Suprapubic skin (tissue), 4 donors: ENCODE data around the gene LZTFL1. TPM values are rescaled to one million over a fixed set of nuclear protein-coding genes. Genes with fewer than 3 reads are reported as not detected.

ENCODE experiments used
- DNase-seq, 2 donors: peaks; one replicate each; pipeline ENCODE4 v3.0.0-alpha.2; 2019; ENCODE audit warnings: low spot score in 2 of 2
- H3K27ac ChIP-seq: fragments of 200-600 bp; sonication (generic); one replicate; pipeline ENCODE4 v1.5.1; 2019
- H3K27me3 ChIP-seq: fragments of 200-600 bp; sonication (generic); one replicate; pipeline ENCODE4 v1.5.1; 2019
- H3K36me3 ChIP-seq: fragments of 200-600 bp; sonication (generic); one replicate; pipeline ENCODE4 v1.5.1; 2019
- H3K4me1 ChIP-seq: fragments of 200-600 bp; sonication (generic); one replicate; pipeline ENCODE4 v1.5.1; 2019
- H3K4me3 ChIP-seq: fragments of 200-600 bp; sonication (generic); one replicate; pipeline ENCODE4 v1.5.1; 2019; ENCODE audit warnings: mild to moderate bottlenecking
- H3K9me3 ChIP-seq: fragments of 200-600 bp; sonication (generic); one replicate; pipeline ENCODE4 v1.5.1; 2019
- EP300 ChIP-seq: sonication (generic); formaldehyde crosslinking; IDR thresholded peaks from one replicate; pipeline ENCODE4 v1.6.1; 2017; ENCODE audit warnings: antibody characterized with exemption
- POLR2A ChIP-seq, 2 donors: fragments of 450-650 bp; IDR thresholded peaks; one replicate each; pipeline ENCODE4 v1.6.1; 2017; ENCODE audit warnings: antibody characterized with exemption in 2 of 2, mild to moderate bottlenecking in 2 of 2, moderate library complexity in 2 of 2
- POLR2AphosphoS5 ChIP-seq, 3 donors: sonication (generic); formaldehyde crosslinking; IDR thresholded peaks; one replicate each; pipeline ENCODE4 v1.6.1; 2017; ENCODE audit warnings: antibody characterized with exemption in 3 of 3
- WGBS: methylation state at CpG from one replicate; pipeline ENCODE4 v1.1.5; 2018; 5-methylcytosine and 5-hydroxymethylcytosine counted together
- total RNA-seq, 4 donors: library from RNA; depleted of rRNA; stranded (reverse); fragments of >200 nt; gene quantifications; one replicate each; pipeline ENCODE4 v1.1.0, GENCODE V29; 2016
- TF ChIP-seq, protein P1 (sequence below), 2 donors: fragments of 200-600 bp in 1 of 2; fragments of 450-650 bp in 1 of 2; sonication (generic) in 1 of 2; IDR thresholded peaks; one replicate each; pipeline ENCODE4 v1.5.1; 2016 to 2019; ENCODE audit warnings: antibody characterized with exemption in 2 of 2, mild to moderate bottlenecking in 1 of 2, moderate library complexity in 1 of 2

The LZTFL1 gene
- total RNA-seq, 4 donors from 2014 or later: 17.0 to 24.6 (median 20.1) TPM

DNA sequence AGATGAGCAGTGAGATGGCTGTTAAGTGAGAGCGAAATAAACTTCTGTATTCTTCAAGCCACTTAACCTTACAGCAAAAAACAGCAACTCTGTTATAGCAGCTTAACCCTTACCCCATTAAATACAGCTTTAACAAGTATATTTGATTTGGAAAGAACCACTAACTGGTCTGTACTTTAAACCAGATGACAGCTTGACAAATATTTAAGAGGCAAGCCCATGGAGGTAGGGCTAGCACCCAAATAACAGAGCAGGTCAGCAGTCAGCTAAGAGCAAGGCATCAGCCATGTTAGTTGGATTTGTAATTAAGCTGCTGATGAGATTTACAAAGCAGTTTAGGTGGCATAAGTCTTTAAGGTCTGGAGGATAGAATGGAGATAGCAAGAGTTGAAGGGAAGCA, 3.5 kb downstream of the LZTFL1 start:
- Histone ChIP-seq H3K27me3 (no peaks in the 10 kb centered on the region), H3K9me3 (no peaks in the 10 kb centered on the region), H3K4me1 (peaks cover 15% of the 10 kb centered on the region), H3K36me3 (peaks cover 29% of the 10 kb centered on the region), H3K27ac (no peak overlapping the region), H3K4me3 (no peak overlapping the region)
- no peak for DNase-seq
- WGBS: 100% methylated on average over 1 of the region's 1 CpG
- TF ChIP-seq EP300 (no peak), POLR2A (IDR thresholded peaks at IDR 0.05) (no peak)

DNA sequence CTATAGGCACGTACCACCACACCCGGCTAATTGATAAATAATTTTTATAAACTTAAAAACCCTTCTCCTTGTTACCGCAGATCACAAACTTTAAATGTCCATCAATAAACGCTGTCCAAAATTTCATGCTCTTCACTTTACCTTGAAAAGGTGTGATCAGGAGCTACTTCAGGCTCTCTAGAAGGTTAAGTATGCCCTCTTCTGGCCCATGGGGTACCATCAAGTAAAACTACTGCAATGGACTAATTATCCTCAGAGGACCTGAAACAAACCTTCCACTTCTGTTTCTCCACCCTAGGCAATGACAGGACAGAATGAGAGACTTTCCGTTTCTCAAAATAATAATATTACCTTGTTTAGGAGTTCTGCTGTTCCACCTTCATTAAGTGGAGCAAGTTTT, 9.2 kb downstream of the LZTFL1 start:
- no peak for DNase-seq
- Histone ChIP-seq H3K4me3 (no peak overlapping the region), H3K4me1 (no peaks in the 10 kb centered on the region), H3K9me3 (no peaks in the 10 kb centered on the region), H3K27me3 (no peaks in the 10 kb centered on the region), H3K27ac (no peak overlapping the region), H3K36me3 (peaks cover 83% of the 10 kb centered on the region)
- 91% methylated on average over 5 of the region's 5 CpGs for WGBS
- TF ChIP-seq, protein P1, sequence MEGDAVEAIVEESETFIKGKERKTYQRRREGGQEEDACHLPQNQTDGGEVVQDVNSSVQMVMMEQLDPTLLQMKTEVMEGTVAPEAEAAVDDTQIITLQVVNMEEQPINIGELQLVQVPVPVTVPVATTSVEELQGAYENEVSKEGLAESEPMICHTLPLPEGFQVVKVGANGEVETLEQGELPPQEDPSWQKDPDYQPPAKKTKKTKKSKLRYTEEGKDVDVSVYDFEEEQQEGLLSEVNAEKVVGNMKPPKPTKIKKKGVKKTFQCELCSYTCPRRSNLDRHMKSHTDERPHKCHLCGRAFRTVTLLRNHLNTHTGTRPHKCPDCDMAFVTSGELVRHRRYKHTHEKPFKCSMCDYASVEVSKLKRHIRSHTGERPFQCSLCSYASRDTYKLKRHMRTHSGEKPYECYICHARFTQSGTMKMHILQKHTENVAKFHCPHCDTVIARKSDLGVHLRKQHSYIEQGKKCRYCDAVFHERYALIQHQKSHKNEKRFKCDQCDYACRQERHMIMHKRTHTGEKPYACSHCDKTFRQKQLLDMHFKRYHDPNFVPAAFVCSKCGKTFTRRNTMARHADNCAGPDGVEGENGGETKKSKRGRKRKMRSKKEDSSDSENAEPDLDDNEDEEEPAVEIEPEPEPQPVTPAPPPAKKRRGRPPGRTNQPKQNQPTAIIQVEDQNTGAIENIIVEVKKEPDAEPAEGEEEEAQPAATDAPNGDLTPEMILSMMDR (IDR thresholded peaks at IDR 0.05): peak in 1 of 2 donors; percentile 15
- TF ChIP-seq EP300 (no peak), POLR2AphosphoS5 (IDR thresholded peaks at IDR 0.05) (no peak), POLR2A (IDR thresholded peaks at IDR 0.05) (no peak)

DNA sequence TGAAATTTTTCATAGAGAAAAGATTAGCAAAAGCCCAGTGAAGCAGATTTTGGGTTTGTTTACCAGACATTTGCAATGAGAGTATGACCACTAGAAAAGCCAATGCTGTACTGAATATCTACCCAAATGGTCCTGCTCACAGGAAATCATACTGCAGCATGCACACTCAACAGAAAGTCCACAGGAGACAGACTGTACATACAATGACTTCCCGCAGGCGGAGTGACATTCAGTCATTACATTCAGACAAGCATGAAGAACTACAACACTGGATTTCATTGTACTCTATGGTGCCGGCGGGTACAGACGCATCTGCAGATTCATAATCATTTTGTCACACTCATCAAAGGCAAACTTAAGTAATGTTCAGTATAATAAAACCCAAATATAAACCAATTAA, 11.8 kb downstream of the LZTFL1 start:
- Histone ChIP-seq H3K4me1 (no peaks in the 10 kb centered on the region), H3K27me3 (no peaks in the 10 kb centered on the region), H3K36me3 (peaks cover 90% of the 10 kb centered on the region), H3K9me3 (no peaks in the 10 kb centered on the region), H3K4me3 (no peak overlapping the region), H3K27ac (no peak overlapping the region)
- TF ChIP-seq EP300 (no peak), POLR2A (IDR thresholded peaks at IDR 0.05) (no peak), POLR2AphosphoS5 (IDR thresholded peaks at IDR 0.05) (no peak)
- TF ChIP-seq, protein P1 (IDR thresholded peaks at IDR 0.05): no peak
- DNase-seq: no peak
- WGBS: 88% methylated on average over 5 of the region's 5 CpGs

DNA sequence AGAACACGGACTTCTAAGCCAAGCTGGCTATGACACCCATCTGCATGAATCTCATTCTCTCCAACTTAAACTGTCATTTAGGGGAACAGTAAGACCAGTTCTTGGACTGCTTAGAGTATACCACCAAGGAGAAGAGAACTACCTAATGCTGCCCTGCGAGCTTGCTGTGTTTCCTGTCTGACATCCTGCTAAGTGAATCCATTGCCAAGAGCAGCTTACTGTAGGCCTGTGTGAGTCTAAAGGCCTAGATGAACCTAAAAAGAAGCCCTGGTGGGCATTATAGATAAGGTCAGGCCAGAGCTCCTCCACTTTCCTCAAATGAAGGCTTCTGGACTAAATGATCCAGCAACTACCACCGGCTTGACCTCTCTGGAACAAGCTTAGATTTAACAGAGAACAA, 15.0 kb downstream of the LZTFL1 start:
- no peaks in the 10 kb centered on the region for H3K4me1 ChIP-seq
- no peak for DNase-seq
- 87% methylated on average over 3 of the region's 3 CpGs for WGBS
- H3K4me3 ChIP-seq: no peak overlapping the region
- no peak overlapping the region for H3K27ac ChIP-seq
- H3K27me3 ChIP-seq: no peaks in the 10 kb centered on the region
- peaks cover 84% of the 10 kb centered on the region for H3K36me3 ChIP-seq
- TF ChIP-seq POLR2AphosphoS5 (IDR thresholded peaks at IDR 0.05) (no peak), EP300 (no peak), POLR2A (IDR thresholded peaks at IDR 0.05) (no peak)
- TF ChIP-seq, protein P1 (IDR thresholded peaks at IDR 0.05): no peak
- no peaks in the 10 kb centered on the region for H3K9me3 ChIP-seq

DNA sequence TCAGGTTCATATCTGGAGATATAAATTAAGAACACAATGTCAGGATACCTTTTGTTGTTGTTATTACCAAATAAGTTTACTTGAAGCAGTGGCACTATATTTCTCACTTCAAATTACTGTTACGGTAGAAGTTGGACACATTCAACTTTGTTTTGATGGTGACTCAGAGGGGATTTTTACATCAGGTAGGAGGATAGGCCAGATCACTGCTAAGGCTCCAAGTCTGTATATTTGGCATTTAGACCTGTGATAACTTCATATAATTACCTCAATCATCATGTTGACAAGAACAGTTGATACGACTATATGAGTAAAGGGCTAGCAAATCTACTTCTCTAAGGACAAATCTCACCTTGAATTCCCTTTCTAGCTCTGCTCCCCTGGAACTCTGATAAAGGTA, 15.6 kb downstream of the LZTFL1 start:
- DNase-seq: no peak
- 50% methylated on average over 2 of the region's 2 CpGs for WGBS
- no peaks in the 10 kb centered on the region for H3K27me3 ChIP-seq
- no peaks in the 10 kb centered on the region for H3K9me3 ChIP-seq
- TF ChIP-seq POLR2A (IDR thresholded peaks at IDR 0.05) (no peak), POLR2AphosphoS5 (IDR thresholded peaks at IDR 0.05) (no peak), EP300 (no peak)
- TF ChIP-seq, protein P1 (IDR thresholded peaks at IDR 0.05): no peak
- H3K4me3 ChIP-seq: no peak overlapping the region
- H3K4me1 ChIP-seq: no peaks in the 10 kb centered on the region
- no peak overlapping the region for H3K27ac ChIP-seq
- peaks cover 82% of the 10 kb centered on the region for H3K36me3 ChIP-seq

DNA sequence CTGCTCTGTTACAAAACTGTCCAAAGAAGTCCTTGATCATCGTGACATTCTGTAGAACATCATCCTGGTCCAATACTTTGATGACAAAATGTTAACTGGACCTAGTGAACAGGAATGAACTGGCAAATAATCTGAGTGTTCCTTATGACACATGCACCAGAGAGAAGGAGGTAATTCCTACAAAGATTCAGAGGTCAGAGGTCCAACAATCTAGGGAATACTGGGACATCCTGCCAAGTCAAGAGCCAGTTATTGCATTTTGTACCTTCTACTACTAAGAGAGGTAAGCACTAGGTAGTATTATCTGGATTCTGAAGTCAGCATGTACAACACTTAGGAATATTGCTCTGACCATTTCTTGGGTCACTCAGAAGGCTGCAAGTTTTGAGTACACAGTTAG, 20.8 kb downstream of the LZTFL1 start:
- DNase-seq: no peak
- H3K27ac ChIP-seq: no peak overlapping the region
- no peak for TF ChIP-seq POLR2AphosphoS5 (IDR thresholded peaks at IDR 0.05)
- no peak for TF ChIP-seq POLR2A (IDR thresholded peaks at IDR 0.05)
- TF ChIP-seq EP300: no peak
- TF ChIP-seq, protein P1 (IDR thresholded peaks at IDR 0.05): no peak
- H3K27me3 ChIP-seq: no peaks in the 10 kb centered on the region
- H3K9me3 ChIP-seq: no peaks in the 10 kb centered on the region
- peaks cover 32% of the 10 kb centered on the region for H3K4me1 ChIP-seq
- H3K36me3 ChIP-seq: peaks cover 46% of the 10 kb centered on the region
- 100% methylated on average over 1 of the region's 1 CpG for WGBS
- no peak overlapping the region for H3K4me3 ChIP-seq
